ENCODE data around the gene RASGRF1.
A peak's percentile ranks its signal among the peaks of the same experiment; 100 is the strongest.
"Not testable (repeated sequence)": the region's sequence is repeated elsewhere in the genome, so short reads cannot be mapped to it uniquely, and the experiment has no call there.

RASGRF1 gene, protein sequence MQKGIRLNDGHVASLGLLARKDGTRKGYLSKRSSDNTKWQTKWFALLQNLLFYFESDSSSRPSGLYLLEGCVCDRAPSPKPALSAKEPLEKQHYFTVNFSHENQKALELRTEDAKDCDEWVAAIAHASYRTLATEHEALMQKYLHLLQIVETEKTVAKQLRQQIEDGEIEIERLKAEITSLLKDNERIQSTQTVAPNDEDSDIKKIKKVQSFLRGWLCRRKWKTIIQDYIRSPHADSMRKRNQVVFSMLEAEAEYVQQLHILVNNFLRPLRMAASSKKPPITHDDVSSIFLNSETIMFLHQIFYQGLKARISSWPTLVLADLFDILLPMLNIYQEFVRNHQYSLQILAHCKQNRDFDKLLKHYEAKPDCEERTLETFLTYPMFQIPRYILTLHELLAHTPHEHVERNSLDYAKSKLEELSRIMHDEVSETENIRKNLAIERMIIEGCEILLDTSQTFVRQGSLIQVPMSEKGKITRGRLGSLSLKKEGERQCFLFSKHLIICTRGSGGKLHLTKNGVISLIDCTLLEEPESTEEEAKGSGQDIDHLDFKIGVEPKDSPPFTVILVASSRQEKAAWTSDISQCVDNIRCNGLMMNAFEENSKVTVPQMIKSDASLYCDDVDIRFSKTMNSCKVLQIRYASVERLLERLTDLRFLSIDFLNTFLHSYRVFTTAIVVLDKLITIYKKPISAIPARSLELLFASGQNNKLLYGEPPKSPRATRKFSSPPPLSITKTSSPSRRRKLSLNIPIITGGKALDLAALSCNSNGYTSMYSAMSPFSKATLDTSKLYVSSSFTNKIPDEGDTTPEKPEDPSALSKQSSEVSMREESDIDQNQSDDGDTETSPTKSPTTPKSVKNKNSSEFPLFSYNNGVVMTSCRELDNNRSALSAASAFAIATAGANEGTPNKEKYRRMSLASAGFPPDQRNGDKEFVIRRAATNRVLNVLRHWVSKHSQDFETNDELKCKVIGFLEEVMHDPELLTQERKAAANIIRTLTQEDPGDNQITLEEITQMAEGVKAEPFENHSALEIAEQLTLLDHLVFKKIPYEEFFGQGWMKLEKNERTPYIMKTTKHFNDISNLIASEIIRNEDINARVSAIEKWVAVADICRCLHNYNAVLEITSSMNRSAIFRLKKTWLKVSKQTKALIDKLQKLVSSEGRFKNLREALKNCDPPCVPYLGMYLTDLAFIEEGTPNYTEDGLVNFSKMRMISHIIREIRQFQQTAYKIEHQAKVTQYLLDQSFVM (N-terminal part only)

DNA sequence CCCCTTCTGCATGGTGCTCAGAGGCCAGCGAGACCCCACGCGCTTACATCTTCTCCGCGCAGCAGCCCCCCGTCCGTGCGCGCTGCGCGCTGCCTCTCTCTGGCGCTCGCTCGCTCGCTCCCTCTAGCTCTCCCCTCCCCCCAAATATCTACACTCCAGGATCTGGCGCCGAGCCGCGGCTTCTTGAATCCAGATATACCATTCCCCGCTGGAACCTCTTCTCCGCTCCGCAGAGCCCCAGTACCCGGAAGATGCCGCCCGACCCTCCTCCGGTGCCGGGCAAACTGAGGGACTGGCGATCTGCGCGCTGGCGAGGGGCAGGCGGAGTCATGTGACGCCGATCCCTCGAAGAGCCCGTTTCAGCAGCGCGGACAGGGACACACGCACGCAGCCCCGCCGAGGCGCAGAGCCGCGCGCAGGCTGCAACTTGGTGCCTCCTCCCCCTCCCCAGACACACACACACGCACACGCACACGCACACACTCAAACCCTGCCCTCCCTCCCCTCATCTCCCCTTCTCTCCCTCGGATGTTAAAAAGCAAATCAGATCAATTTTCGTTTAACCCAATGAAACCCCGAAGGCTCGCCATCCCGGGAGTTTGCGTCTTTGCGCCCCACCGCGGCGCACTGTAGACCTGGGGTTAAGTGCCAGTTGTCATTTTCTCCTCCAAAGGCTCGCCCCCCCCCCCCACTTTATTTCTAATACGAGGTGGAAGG lies at the start of gene RASGRF1:
TSS of gene RASGRF1 (minus strand) at position 294 of the 717 bp plus-strand sequence. CDS start at position 12, 282 bp downstream.
- DNase-seq = no peak

DNA sequence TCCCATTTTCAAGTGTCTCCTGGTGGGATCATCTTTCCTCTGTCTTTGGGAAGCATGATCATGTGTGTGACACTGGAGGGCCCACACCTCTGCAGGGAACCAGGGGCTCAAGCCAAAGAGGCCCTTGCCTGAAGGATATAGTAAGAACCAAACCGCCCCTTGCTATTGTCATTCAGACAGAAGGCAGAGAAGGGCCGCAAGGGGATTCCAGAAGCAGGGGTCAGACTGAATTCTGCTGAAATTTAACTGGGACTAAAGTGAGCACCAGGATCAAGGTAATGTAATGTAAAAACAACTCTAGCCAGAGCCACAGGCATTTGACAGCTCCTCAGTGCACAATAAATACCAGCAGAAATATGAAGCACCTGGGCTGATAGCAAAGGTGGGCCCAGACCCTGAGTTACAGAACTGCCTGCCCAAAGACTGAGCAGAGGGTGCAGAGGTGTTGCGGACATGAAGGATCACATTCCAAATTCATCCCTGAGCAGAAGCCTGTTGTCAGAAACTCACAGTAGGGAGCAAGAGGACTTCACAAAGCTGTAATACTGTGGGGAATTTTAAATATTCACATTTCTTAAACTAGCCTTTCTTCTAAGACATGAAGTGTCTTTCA lies 46.0 kb upstream of the RASGRF1 start:
- no peak for DNase-seq

DNA sequence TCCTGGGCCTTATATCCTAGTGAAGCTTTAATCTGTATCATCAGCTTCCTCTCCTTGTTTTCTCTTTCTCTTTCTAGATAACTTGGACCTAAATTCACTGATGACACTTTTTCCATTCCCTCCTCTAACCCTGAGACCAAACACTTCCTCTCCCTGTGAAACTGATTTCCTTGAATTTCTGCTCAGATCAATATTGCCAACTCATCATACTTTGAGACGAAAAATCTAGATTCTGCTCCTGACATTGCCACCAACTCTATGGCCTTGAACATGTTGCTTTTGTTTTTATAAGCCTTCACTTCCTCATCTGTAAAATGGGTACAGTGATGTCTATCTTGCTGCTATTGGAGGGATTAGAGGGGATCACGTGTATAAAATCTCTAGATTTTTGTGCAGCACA lies 42.7 kb upstream of the RASGRF1 start:
- no peak for DNase-seq

DNA sequence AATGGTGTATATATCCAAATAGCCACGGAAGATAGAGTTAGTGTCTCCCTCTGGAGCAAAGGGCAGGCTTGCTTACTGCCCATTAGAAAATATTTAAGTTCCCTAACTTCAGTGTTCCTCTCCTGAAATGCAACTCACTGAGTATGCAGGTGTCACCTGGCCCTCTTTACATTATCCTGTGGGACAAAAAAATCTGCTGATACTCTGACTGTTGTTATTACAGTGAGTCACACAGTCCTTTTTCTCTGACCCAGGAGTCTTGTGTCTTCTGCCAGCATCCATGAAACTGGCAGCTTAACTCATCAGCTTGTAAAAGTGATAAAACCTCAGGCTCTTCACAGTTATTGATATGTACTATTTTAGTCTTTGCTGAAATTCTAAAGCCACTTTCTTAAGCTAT lies 42.2 kb upstream of the RASGRF1 start:
- DNase-seq = no peak

DNA sequence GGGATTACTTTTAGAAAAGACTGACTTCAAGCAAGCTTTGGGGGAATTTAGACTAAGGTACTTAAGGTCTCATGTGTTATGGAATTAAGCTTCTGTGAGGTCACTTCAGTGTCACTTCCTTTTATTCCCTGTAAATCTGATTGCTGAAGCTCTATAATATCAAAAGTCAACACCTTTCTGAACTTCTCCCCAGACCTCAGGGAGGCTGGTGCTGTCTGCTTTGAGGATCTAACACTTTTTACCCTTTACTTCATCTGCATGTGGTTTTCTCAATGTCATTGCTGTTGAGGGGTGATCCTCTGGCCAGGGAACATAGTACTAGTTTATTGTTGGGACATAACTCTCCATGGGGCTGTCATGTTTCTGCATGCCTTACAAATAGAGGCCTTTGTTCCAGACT lies 41.8 kb upstream of the RASGRF1 start:
- no peak for DNase-seq

DNA sequence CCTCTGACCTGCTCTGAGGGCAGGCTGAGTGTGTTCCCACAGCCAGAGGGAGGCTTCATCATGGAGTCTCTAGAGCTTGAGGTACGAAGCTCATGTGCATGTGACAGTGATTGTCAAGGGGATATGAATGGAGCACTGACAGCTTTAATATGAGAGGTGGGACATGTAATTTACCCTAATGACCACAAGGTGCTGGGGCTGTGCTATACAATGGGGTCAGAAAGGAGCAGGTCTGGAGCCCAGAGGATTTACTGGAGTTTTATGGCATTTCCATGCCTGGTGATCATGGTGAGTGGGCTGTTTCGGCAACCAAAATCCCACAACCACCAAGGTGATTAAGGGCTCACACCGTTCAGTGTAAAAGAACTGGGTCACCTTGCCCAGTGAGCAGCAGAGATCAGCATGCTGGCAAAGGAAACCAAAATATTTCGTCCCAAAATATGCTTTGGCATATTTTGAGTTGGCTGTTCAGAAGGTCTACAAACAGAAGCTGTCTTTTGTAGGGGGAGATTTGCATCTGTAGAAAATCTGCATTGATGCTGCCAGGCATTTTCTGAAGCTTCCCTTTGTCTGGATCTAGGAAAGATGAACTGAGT lies 40.1 kb upstream of the RASGRF1 start:
- peak in 1 of 2 experiments; percentile 57 for DNase-seq

DNA sequence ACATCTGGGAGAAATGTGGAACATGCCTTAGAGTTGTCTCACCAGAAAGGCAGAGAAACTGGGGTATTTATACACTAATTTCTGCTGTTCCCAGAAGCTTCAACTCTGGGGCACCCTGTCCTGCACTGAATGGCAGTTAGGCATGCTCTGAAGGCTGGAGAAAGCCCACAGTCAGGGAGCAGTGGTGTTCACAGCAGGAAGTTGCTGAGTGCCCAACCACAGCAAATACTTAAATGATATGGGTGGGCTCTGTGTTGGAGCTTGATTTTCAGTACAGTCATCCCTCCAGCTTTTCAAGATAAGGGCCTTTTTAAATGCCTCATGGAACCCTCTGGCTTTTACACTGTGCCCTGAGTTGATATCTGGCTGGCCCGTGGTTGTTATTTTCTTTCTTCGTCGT lies 38.7 kb upstream of the RASGRF1 start:
- no peak for DNase-seq

DNA sequence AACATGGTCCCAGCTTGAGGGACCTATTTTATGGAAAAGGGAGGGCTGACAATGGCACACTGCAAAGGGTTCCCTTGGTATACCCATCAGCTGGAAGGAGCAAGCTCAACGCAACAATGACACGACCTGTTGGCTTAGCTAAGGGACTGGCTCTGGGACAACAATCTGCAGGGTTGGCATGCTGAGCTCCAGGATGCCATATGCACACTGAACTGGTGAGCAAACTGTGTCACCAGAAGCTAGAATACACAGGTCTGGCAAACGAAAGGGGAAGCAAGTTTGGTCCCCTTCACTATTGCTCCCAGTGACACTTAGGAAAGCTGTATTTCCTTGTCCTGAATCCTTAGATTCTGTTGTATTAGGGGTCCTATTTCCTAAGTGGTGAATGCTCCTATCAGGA lies 38.0 kb upstream of the RASGRF1 start:
- DNase-seq = peak; percentile 72 to 92

DNA sequence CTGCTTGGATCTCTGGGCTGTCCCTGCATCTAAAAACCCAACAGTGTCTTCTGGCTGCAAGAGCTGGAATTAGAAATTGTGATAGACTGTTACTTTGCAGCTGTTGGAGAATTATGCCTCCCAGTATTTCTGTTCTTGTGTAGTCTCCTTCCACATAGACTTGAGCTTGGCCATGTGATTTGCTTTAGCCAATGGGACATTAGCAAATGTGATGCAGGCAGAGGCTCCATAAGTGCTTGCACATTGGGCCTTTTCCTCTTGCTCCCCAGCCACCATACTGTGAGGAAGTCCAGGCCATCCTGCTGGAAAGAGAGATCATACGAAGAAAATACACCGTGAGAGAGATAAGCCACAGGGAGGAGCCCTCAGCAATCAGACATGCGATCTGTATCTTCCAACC lies 33.8 kb upstream of the RASGRF1 start:
- no peak for DNase-seq

DNA sequence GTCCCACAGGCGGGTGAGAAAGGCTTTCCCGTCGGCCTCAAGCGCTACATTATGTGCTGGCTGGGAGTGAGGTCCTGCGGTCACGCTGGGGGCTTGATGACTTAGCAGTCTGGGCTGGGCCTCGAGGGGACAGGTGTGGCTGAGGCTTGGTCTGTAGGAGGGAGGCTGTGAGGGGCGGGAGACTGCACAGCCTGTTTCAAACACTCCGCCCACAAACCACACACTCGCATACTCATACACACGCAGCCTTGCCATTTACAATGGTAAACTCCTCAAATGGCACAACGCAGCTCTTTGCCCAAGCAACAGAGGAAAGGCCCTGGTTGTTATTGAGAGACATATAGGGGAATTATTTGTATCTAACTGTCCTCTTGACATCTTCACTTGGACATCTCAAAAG lies 32.4 kb upstream of the RASGRF1 start:
- DNase-seq = no peak

DNA sequence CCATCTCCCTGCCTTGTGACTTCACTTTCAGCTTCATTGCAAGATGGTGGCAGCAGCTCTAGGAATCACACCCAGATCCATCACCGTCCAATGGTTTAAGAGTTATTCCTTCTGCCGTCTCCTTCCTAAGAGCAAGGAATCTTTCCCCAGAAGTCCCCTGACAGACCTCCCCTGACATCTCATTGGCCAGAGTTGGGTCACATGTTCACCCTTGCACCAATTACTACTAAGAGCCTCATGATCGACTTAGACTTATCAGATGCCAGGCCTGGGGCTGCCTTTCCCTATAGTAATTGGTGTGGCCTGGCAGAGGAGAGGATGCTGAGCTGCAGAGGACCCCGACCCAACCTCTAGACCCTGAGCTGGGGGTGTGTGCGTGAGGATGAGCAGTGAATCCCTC lies 31.8 kb upstream of the RASGRF1 start:
- DNase-seq = no peak

DNA sequence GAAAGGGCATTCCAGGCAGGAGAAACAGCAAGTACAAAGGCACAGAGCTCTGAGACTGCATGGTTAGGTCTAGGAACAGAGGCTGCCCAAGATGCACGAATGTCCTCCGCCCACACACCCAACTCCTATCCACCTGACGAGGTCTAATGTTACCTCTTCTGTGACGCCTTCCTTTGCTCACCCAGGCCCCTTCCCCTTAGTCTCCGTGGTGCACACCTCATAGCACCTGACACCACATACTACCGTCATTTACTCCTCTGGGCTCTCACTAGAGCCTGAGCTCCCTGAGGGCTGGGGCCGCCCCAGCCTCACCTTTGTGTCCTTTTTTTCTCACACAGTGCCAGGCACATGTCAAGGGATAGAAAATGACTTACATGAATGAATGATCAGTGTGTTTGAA lies 31.0 kb upstream of the RASGRF1 start:
- no peak for DNase-seq

DNA sequence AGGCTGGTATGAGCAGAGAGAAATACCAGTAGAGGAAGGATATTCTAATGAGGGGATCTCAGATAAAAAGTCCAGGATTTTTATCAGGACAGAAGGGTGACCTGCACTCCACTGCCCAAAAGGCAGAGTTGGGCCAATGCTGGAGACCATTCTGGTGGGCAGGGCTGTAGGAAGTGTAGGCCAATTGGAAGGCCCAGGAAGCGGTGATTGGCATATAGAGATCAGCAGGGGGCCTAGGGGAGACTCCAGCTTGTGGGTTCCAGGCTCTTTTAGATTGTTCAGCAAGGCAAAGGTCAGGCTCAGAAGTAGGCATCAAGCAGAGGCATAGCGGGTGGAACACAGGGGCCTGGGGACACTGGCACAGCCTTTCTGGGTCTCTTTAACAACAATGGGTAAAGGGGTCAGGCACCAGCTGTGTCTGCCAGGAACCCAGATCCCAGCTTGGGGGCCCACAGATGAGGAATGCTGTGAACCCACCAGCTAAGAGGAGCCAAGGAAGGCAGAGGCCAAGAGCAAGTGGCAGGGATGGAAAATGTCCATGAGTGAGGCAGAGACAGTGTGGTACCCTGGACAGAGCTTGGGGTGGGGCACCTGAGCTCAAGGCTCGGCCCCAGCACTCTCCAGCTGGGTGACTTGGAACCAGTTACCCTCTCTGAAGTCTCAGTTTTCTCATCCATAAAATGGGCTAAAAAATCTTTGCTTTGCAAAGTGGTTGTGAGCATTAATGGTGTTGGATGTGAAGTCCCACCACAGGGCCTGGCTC lies 27.0 kb upstream of the RASGRF1 start:
- no peak for DNase-seq

DNA sequence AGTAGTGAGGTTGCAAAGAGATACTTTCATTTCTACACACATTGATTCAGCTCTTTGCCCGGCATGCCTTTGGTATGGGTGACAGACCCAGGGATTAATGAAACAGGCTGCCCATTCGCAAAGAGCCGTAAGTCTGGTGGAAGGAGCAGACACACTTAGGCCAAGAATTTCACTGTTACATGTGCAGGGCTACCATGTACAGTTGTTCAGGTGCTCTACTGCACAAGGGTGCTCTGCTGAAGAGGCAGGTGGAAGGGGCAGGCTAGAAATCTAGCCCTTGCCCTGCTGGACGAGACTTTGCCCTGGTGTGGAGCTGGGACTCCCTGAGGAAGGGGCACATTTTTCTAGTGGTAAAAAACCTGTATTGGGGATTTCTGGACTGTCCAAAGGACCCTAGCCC lies 26.2 kb upstream of the RASGRF1 start:
- no peak for DNase-seq

DNA sequence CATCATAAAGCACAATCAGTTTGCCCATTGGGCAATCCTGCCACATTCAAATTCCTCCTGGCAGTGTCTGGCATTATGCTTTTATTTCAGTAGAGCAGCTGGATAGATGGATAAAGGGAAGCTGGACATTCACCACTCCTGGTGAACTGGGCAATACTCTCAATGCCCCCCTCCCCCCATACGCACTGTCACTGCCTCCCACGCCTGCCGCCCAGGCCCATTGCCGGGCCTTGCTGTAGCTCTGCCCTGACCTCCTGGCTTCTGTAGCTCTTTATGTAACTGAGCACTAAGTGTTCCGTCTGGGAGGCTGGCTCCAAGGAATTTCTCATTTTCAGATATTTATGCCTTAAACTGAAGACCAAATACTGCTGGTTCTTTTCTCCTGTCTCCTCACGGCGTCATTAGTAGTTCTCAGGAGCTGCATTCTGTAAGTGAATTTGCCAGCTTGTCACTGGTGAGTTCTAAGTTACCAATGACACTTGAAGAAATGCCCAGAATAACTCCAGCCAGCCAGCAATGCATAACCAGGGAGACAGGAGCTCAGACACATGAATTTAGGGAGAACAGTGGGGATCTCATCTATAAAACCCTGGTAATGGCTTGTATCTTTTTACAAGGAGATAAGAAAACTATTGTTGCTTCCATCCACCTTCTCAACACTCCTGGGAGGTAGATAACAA lies 25.5 kb upstream of the RASGRF1 start:
- DNase-seq = no peak

DNA sequence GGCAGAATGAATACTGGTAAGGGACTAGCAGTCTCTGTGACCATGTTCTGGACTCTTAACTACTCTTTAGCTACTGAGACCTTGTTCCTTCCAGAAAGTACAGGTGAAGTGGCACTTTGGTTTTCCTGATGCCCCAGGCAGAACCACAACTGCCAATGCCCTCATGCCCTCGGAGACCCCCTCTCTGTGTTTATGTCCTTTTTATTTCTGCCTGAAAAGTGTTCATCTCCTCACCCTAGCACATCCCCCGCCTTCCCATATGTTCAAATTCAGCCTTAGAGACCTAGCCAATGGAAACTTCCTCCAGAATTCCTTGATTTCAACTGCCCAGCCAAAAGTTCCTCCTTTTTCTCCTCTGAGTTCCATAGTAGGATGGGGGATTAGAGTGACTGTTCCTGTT lies 23.3 kb upstream of the RASGRF1 start:
- no peak for DNase-seq

DNA sequence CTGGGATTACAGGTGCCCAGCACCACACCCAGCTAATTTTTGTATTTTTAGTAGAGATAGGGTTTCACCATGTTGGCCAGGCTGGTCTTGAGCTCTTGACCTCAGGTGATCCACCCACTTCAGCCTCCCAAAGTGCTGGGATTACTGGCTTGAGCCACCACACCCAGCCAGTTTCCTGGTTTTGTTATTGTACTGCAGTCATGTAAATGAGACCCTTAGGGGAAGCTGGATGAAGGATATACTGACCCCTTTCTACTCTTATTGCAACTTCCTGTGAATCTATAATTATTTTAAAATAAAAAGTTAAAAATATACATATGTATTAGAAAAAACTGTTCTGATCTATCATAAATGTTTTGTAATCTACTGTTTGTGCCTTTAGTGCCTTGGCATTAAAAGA lies 20.8 kb upstream of the RASGRF1 start:
- DNase-seq = not testable (repeated sequence)

DNA sequence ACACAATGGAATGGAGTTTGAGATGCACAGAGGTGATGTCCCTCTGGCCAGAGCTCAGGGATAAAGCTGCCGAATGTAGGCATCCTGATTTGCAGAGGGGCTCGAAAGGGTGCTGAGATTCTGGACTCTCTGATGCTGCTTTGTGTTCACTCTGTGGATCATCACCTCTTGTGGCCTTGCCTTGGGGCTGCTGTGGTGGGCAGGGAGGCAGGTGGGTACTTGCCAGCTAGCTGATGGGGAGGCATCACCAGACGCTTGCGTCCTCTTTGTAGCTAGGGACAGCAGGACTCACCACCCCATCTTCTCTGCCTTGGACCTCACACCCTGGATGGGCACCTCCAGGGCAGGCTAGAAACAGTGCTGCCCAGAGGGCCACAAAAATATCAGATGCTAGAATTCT lies 14.6 kb upstream of the RASGRF1 start:
- no peak for DNase-seq

DNA sequence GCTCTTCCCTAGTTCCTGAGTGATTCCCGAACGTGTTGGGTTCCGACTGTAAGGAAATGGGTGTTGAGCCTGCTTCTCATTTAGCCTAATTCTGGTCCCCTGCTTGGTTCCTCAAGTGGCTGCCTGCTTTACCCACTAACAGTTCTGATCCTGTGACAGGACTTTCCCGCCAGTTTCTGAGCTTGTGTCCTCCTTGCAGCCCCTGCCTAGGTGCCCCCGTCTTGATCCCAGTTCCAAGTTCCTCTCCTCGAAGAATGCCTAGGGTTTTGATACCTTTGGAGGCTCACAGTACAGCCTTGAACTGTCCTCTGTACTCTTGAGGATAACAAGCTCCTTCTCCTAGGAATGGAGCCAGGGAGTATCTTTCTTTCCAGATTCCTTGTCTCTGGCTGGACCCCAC lies 12.0 kb upstream of the RASGRF1 start:
- no peak for DNase-seq

DNA sequence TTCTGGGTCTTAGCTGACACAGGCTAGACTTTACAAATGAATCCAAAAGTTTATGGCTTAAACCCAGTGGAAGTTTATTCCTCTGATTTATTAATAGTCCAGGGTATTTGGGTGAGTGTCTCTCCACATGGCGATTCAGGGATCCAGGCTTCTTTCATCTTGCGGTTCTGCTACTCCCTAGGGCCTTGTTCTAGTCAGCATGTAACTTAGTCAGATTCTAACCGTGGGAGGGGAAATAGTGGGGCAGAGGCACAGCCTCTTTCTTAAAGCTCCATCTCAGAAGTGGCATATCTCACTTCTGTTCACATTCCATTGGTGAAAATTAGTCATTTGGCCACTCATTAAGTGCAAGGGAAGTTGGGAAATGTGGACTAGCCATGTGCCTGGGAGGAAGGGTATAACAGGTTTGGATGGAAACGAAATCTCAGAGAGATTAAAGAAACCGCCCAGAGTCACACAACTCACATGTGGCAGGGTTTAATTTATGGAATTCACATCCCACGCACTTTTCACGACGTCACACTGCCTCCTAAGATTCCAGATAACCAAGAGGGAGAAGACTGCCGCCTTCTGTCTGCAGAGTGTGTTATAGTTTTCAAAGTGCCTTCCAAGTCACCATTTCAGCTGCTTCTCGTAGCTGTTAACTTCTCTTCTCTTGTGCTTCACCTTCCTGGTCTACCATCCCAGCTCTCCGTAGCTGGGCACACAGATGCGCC lies 11.4 kb upstream of the RASGRF1 start:
- DNase-seq = no peak
